Uterus (tissue), 4 donors: Measurements from ENCODE around the gene CSDE1. TPM values are rescaled to one million over a fixed set of nuclear protein-coding genes. Genes with fewer than 3 reads are reported as not detected.
"Not testable (repeated sequence)": the region's sequence is repeated elsewhere in the genome, so short reads cannot be mapped to it uniquely, and the experiment has no call there.

Experiments used
- DNase-seq, 2 donors: peaks; one replicate each; pipeline ENCODE4 v3.0.0-alpha.2; 2019 to 2020
- H3K27ac ChIP-seq, 2 donors: fragments of 200-600 bp; sonication (generic); 1 replicate in 1 of 2; 2 replicates in 1 of 2; pipeline ENCODE4 v1.5.1; 2016 to 2018
- H3K27me3 ChIP-seq, 2 donors: fragments of 200-600 bp; sonication (generic); one replicate each; pipeline ENCODE4 v1.5.1; 2018 to 2019; ENCODE audit warnings: control low read depth in 1 of 2
- H3K36me3 ChIP-seq, 2 donors: fragments of 200-600 bp; sonication (generic); one replicate each; pipeline ENCODE4 v1.5.1; 2019; ENCODE audit warnings: control low read depth in 1 of 2
- H3K4me1 ChIP-seq, 2 donors: fragments of 200-600 bp; sonication (generic); one replicate each; pipeline ENCODE4 v1.5.1; 2018 to 2019; ENCODE audit warnings: control low read depth in 1 of 2
- H3K4me3 ChIP-seq, 2 donors: fragments of 200-600 bp; sonication (generic); 1 replicate in 1 of 2; 2 replicates in 1 of 2; pipeline ENCODE4 v1.5.1; 2018 to 2019; ENCODE audit warnings: mild to moderate bottlenecking in 1 of 2
- H3K9me3 ChIP-seq, 2 donors: fragments of 200-600 bp; sonication (generic); one replicate each; pipeline ENCODE4 v1.5.1; 2019; ENCODE audit warnings: control low read depth in 1 of 2
- CTCF ChIP-seq, 4 experiments: fragments of 200-600 bp in 2 of 4; fragments of 450-650 bp in 2 of 4; sonication (generic) in 2 of 4; IDR thresholded peaks; one replicate each; pipeline ENCODE4 v1.5.1; 2016 to 2019; ENCODE audit warnings: antibody characterized with exemption in 4 of 4, mild to moderate bottlenecking in 2 of 4, moderate library complexity in 1 of 4
- POLR2A ChIP-seq, 2 donors: fragments of 450-650 bp; IDR thresholded peaks; one replicate each; pipeline ENCODE4 v1.6.1; 2016; ENCODE audit warnings: antibody characterized with exemption in 2 of 2, mild to moderate bottlenecking in 1 of 2, moderate library complexity in 1 of 2
- intact Hi-C: fragments of 100-400 bp; cut with DNase I; formaldehyde crosslinking; loops from one replicate; pipeline ENCODE4 v1.15.1; 2023; ENCODE audit warnings: low total_unique reads
- total RNA-seq, 4 donors: library from RNA; depleted of rRNA in 3 of 4; stranded (reverse); fragments of >200 nt in 3 of 4; gene quantifications; one replicate each; pipeline versions ENCODE4 v1.1.0 to v1.2.4, GENCODE V29; 2014 to 2023
- donor health status: DM: yes; HTN: yes; CAD: no.

CSDE1 gene
- 1,000 to 10,000 TPM in 2 of 4 donors, 100 to 1,000 TPM in 2; 247 to 1,200 (median 856) TPM for total RNA-seq

GRCh38 chr1:114757455-114758255 is at the start of gene CSDE1:
Gene CSDE1 (minus strand): TSS chr1:114757984. CDS start chr1:114739890, 18,094 bp downstream.
- intact Hi-C loops = loop anchor here (5.0 kb wide), 1 partner anchor 245 kb away; the partner anchor contains the start of gene TRIM33
- DNase-seq = peak; percentile 98
- Histone ChIP-seq H3K4me3 (peak within 1 kb of the TSS; percentile 96 to 97), H3K36me3 (no peaks in the 10 kb centered on the region), H3K27ac (peak within 1 kb of the TSS; percentile 99), H3K27me3 (no peaks in the 10 kb centered on the region), H3K9me3 (no peaks in the 10 kb centered on the region), H3K4me1 (peaks cover 9 to 14% of the 10 kb centered on the region in 2 donors)
- TF ChIP-seq POLR2A (IDR thresholded peaks at IDR 0.05) = peak; percentile 78 to 89
- TF ChIP-seq CTCF (IDR thresholded peaks at IDR 0.05) = peak in 3 of 4 experiments; percentile 4 to 44 (median 23)

GRCh38 chr1:114804449-114804848 is 46.7 kb upstream of the CSDE1 start:
- H3K27me3 ChIP-seq, H3K27ac ChIP-seq, H3K4me3 ChIP-seq, H3K9me3 ChIP-seq, H3K36me3 ChIP-seq, H3K4me1 ChIP-seq, DNase-seq, intact Hi-C loops: not testable (repeated sequence)

- Histone ChIP-seq H3K4me3 (no peak overlapping the region), H3K9me3 (no peaks in the 10 kb centered on the region), H3K27ac (no peak overlapping the region), H3K27me3 (no peaks in the 10 kb centered on the region), H3K36me3 (no peaks in the 10 kb centered on the region), H3K4me1 (no peaks in the 10 kb centered on the region)
- TF ChIP-seq CTCF (IDR thresholded peaks at IDR 0.05) = no peak
- no peak for TF ChIP-seq POLR2A (IDR thresholded peaks at IDR 0.05)
- DNase-seq = no peak
- intact Hi-C loops = no loop called here
Observed at GRCh38 chr1:114803001-114803400, 45.2 kb upstream of the CSDE1 start.

- H3K9me3 ChIP-seq = no peaks in the 10 kb centered on the region
- no peak overlapping the region for H3K27ac ChIP-seq
- H3K36me3 ChIP-seq = no peaks in the 10 kb centered on the region
- no peak for DNase-seq
- H3K27me3 ChIP-seq = no peaks in the 10 kb centered on the region
- no peaks in the 10 kb centered on the region for H3K4me1 ChIP-seq
- TF ChIP-seq POLR2A (IDR thresholded peaks at IDR 0.05) = no peak
- TF ChIP-seq CTCF (IDR thresholded peaks at IDR 0.05) = no peak
- no peak overlapping the region for H3K4me3 ChIP-seq
- intact Hi-C loops = no loop called here
Observed at GRCh38 chr1:114794038-114794437, 36.3 kb upstream of the CSDE1 start.

GRCh38 chr1:114790581-114790980 is 32.8 kb upstream of the CSDE1 start:
- intact Hi-C loops, H3K9me3 ChIP-seq, H3K27ac ChIP-seq, DNase-seq, H3K27me3 ChIP-seq, H3K4me1 ChIP-seq, H3K36me3 ChIP-seq, H3K4me3 ChIP-seq: not testable (repeated sequence)

- H3K9me3 ChIP-seq, DNase-seq, H3K27ac ChIP-seq, intact Hi-C loops, H3K27me3 ChIP-seq, H3K4me1 ChIP-seq, H3K36me3 ChIP-seq, H3K4me3 ChIP-seq: not testable (repeated sequence)
Observed at GRCh38 chr1:114786440-114786839, 28.7 kb upstream of the CSDE1 start.
